Psoas muscle (tissue), 8 donors: Measurements from ENCODE around the gene BPI. TPM values are rescaled to one million over a fixed set of nuclear protein-coding genes. Genes with fewer than 3 reads are reported as not detected.

Experiments used
- ATAC-seq, 4 donors: fragments of 200-7000 bp; cut with Tn5 transposase; one replicate each; pipeline ENCODE4 v1.9.1; 2020; ENCODE audit warnings: moderate library complexity in 3 of 4, mild to moderate bottlenecking in 2 of 4
- DNase-seq, 2 donors: peaks; one replicate each; pipeline ENCODE4 v3.0.0-alpha.2; 2020
- H3K27ac ChIP-seq: fragments of 200-600 bp; one replicate; pipeline ENCODE4 v1.8.0; 2022
- H3K27me3 ChIP-seq, 3 donors: fragments of 200-600 bp in 1 of 3; one replicate each; pipeline versions ENCODE4 v1.6.1 to v1.8.0; 2013 to 2022; ENCODE audit warnings: low read length in 2 of 3, mild to moderate bottlenecking in 2 of 3, moderate library complexity in 1 of 3; ENCODE audit not compliant: insufficient read depth in 3 of 3
- H3K36me3 ChIP-seq, 2 donors: fragments of 200-600 bp in 1 of 2; one replicate each; pipeline versions ENCODE4 v1.6.1 to v1.8.0; 2013 to 2022; ENCODE audit warnings: low read depth in 1 of 2, mild to moderate bottlenecking in 1 of 2, moderate library complexity in 1 of 2; ENCODE audit not compliant: insufficient read depth in 1 of 2
- H3K4me1 ChIP-seq: fragments of 200-600 bp; one replicate; pipeline ENCODE4 v1.8.0; 2022
- H3K4me3 ChIP-seq: fragments of 200-600 bp; one replicate; pipeline ENCODE4 v1.8.0; 2022; ENCODE audit warnings: mild to moderate bottlenecking
- H3K9me3 ChIP-seq: fragments of 200-600 bp; one replicate; pipeline ENCODE4 v1.8.0; 2022
- WGBS, 3 donors: extraction: QIAGEN DNeasy Blood & Tissue Kit; methylation state at CpG; one replicate each; pipeline versions ENCODE4 v1.1.6 to v1.1.7; 2013; 5-methylcytosine and 5-hydroxymethylcytosine counted together
- intact Hi-C, 2 donors: fragments of 100-400 bp; cut with DNase I; formaldehyde crosslinking; loops; one replicate each; pipeline versions ENCODE4 v1.11.0 to v1.14.2; 2022
- polyA plus RNA-seq, 3 donors: library from polyadenylated mRNA; stranded (reverse); fragments of 200-250 nt; gene quantifications; one replicate each; pipeline ENCODE4 v1.2.3, GENCODE V29; 2013
- total RNA-seq, 4 donors: library from RNA; stranded (reverse); fragmentation: NEBNext Ultra II Directional in 2 of 4; extraction: Animal tissue kit (Norgen Biotek cat#: 25700) in 2 of 4; gene quantifications; one replicate each; pipeline versions ENCODE4 v1.2.1 to v1.2.4, GENCODE V29; 2021 to 2023
- TF ChIP-seq, protein P1 (sequence below): fragments of 200-600 bp; IDR thresholded peaks from one replicate; pipeline ENCODE4 v1.8.0; 2022; ENCODE audit warnings: antibody characterized with exemption
- donor health status: healthy with polysubstance abuse.
- donor health status: DM: no; HTN: no; CAD: no; lungs with moderate emphysema.
- donor health status: Bipolar disorder and iron deficiency.
- donor health status: healthy.
- donor health status: DM: yes; HTN: yes; CAD: no.
- donor health status: DM: no; HTN: no; CAD: no.
- donor health status: DM: no; HTN: no; CAD: no.
- donor health status: DM: yes; HTN: yes; CAD: no.

The BPI gene
- total and polyA plus RNA-seq, 7 donors, result 0.06 to 0.49 (median 0.41) TPM; not detected in 4

DNA sequence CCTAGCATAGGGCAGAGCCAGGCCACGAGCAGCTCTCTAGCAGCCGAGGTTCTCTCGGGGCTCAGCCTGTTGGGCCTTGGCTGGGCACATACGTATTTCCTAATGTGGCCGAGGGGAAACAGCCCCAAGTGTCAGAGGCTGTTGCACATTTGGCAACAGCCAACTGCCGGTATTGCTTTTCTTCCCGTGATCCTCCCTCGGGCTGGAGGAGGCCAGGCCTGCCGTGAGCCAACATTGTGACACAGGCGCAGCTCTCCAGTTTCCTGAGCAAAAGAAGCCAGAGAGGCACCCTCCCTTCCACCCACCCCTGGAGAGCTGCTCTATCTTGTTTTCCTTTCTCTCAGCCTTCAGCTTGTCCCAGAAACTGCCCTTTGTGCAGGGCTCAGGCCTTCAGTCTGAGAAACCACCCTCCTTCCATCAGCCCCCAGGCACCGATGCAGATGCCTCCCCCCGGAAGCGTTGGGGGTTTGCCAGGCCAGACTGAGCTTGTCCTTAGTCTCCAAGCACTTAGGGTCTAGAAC is 5.1 kb upstream of the BPI start:
- intact Hi-C loops, result no loop called here
- peak; percentile 97 to 99 (median 98) for ATAC-seq
- no peaks in the 10 kb centered on the region for H3K27me3 ChIP-seq
- peaks cover 5% of the 10 kb centered on the region for H3K4me1 ChIP-seq
- peak overlapping the region; percentile 39 for H3K4me3 ChIP-seq
- H3K27ac ChIP-seq, result peak overlapping the region; percentile 88
- TF ChIP-seq, protein P1, sequence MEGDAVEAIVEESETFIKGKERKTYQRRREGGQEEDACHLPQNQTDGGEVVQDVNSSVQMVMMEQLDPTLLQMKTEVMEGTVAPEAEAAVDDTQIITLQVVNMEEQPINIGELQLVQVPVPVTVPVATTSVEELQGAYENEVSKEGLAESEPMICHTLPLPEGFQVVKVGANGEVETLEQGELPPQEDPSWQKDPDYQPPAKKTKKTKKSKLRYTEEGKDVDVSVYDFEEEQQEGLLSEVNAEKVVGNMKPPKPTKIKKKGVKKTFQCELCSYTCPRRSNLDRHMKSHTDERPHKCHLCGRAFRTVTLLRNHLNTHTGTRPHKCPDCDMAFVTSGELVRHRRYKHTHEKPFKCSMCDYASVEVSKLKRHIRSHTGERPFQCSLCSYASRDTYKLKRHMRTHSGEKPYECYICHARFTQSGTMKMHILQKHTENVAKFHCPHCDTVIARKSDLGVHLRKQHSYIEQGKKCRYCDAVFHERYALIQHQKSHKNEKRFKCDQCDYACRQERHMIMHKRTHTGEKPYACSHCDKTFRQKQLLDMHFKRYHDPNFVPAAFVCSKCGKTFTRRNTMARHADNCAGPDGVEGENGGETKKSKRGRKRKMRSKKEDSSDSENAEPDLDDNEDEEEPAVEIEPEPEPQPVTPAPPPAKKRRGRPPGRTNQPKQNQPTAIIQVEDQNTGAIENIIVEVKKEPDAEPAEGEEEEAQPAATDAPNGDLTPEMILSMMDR, result no peak
- no peaks in the 10 kb centered on the region for H3K36me3 ChIP-seq
- no peaks in the 10 kb centered on the region for H3K9me3 ChIP-seq
- peak; percentile 86 to 95 for DNase-seq
- 4 to 7% (median 5%) methylated on average over 13 of the region's 13 CpGs for WGBS, 3 donors

DNA sequence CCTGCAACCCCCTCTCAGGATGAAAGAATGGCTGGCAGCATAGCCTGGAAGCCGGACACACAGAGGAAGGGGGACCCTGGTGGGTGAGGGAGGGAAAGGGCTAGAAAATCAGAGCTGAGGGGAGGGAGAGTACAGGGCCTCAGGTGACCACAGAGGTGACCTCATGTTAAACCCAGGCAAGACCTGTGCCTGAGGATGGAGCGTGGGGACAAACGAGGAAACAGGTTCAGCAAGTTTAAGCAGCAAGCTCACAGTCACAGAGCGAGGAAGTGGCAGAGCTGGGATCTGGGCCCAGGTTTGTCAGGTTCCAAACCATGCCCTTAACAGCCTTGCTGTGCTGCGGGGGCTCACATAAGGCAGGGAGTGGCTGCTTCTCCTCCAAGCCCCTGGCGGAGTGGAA is 4.0 kb upstream of the BPI start:
- H3K4me1 ChIP-seq, result peaks cover 5% of the 10 kb centered on the region
- no peaks in the 10 kb centered on the region for H3K36me3 ChIP-seq
- 84 to 86% (median 85%) methylated on average over 6 of the region's 6 CpGs for WGBS, 3 donors
- ATAC-seq (no peak), DNase-seq (no peak)
- no peaks in the 10 kb centered on the region for H3K27me3 ChIP-seq
- no peak overlapping the region for H3K4me3 ChIP-seq
- no peaks in the 10 kb centered on the region for H3K9me3 ChIP-seq
- TF ChIP-seq, protein P1, result no peak
- intact Hi-C loops, result no loop called here
- H3K27ac ChIP-seq, result no peak overlapping the region

DNA sequence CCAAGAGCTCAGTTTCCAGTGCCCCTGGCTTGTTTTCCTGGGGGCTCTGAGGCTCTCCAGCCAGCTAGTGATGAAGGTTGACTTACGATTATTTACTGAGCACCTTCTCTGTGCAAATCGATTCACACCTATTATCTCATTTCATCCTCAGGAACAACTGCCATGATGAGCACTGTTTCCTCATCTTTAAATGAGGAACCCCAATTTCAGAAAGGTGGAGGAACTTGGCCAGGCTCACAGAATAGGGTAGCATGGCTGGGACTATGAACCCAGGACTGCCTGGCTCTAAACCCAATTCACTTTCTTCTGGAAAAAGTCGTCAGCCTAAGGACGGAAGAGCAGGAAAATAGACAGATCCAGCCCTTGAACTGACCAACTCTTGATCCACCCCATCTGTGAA is 3.5 kb upstream of the BPI start:
- Histone ChIP-seq H3K4me1 (peaks cover 5% of the 10 kb centered on the region), H3K4me3 (no peak overlapping the region), H3K9me3 (no peaks in the 10 kb centered on the region), H3K36me3 (no peaks in the 10 kb centered on the region), H3K27ac (no peak overlapping the region), H3K27me3 (no peaks in the 10 kb centered on the region)
- TF ChIP-seq, protein P1, result no peak
- 89 to 96% (median 93%) methylated on average over 4 of the region's 4 CpGs for WGBS, 3 donors
- ATAC-seq, result no peak
- no peak for DNase-seq
- intact Hi-C loops, result no loop called here

DNA sequence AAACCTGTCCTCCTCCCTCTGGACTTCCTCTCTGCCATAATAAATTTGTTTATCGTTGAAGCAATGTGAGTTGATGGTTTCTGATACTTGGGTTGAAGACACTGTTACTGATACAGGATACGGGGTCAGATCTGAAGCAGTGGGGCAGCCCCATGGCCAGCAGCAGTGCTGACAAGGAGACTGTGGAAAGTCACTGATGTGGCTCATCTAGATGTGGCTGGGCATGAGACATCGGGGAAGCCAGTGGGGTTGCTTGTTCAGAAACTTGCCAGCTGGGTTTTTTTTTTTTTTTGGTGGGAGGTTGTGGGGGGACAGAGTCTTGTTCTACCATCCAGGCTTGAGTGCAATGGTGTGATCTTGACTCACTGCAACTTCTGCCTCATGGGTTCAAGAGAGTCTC is 2.6 kb upstream of the BPI start:
- Histone ChIP-seq H3K27ac (no peak overlapping the region), H3K27me3 (peaks cover 0 to 2% (median 0%) of the 10 kb centered on the region in 3 donors), H3K4me3 (no peak overlapping the region), H3K36me3 (no peaks in the 10 kb centered on the region), H3K4me1 (peaks cover 5% of the 10 kb centered on the region), H3K9me3 (no peaks in the 10 kb centered on the region)
- 88 to 93% (median 93%) methylated on average over 3 of the region's 3 CpGs for WGBS, 3 donors
- no peak for DNase-seq
- intact Hi-C loops, result no loop called here
- TF ChIP-seq, protein P1, result no peak
- no peak for ATAC-seq

DNA sequence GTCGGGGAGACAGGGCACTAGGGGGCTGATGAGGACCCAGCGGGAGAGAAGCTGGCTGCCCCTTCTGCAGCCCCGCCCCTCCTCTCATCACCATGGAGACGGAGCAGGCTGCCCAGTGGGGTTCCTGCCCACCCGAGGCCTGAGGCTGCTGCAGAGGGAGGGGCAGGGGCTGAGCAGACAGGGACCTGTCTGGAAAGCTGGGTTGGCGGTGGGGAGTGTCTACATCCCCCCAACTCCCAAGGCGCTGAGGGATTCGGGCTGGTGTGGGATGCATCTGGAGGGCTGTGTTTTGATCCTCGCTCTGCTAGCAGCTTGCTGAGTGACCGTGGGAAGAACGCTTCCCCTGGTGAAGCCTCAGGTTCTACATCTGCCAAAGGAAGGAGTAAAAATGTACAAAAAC is 1.2 kb upstream of the BPI start:
- H3K9me3 ChIP-seq, result no peaks in the 10 kb centered on the region
- H3K27ac ChIP-seq, result no peak overlapping the region
- no peaks in the 10 kb centered on the region for H3K36me3 ChIP-seq
- 25 to 32% (median 27%) methylated on average over 11 of the region's 11 CpGs for WGBS, 3 donors
- peaks cover 5% of the 10 kb centered on the region for H3K4me1 ChIP-seq
- ATAC-seq, result no peak
- peaks cover 0 to 6% (median 0%) of the 10 kb centered on the region in 3 donors for H3K27me3 ChIP-seq
- TF ChIP-seq, protein P1, result no peak
- intact Hi-C loops, result no loop called here
- DNase-seq, result no peak
- no peak overlapping the region for H3K4me3 ChIP-seq
